Stomach smooth muscle (tissue), 2 donors: ENCODE measurements around the gene SEPHS2.
"Not testable (repeated sequence)": the region's sequence is repeated elsewhere in the genome, so short reads cannot be mapped to it uniquely, and the experiment has no call there.

ENCODE experiments used
- H3K27ac ChIP-seq: one replicate; pipeline ENCODE4 v1.7.0; 2013; ENCODE audit warnings: mild to moderate bottlenecking, low read length, inconsistent platforms
- H3K27me3 ChIP-seq, 2 donors: one replicate each; pipeline ENCODE4 v1.7.0; 2013; ENCODE audit warnings: low read length in 2 of 2; ENCODE audit not compliant: insufficient read depth in 2 of 2, control insufficient read depth in 1 of 2
- H3K36me3 ChIP-seq, 2 donors: one replicate each; pipeline ENCODE4 v1.7.0; 2013; ENCODE audit warnings: low read length in 2 of 2; ENCODE audit not compliant: control insufficient read depth in 2 of 2, insufficient read depth in 2 of 2
- H3K4me1 ChIP-seq: one replicate; pipeline ENCODE4 v1.7.0; 2013; ENCODE audit warnings: low read length; ENCODE audit not compliant: control insufficient read depth, insufficient read depth
- H3K4me3 ChIP-seq, 2 donors: one replicate each; pipeline ENCODE4 v1.7.0; 2013; ENCODE audit warnings: low read length in 2 of 2
- H3K9ac ChIP-seq, 2 donors: one replicate each; pipeline ENCODE4 v1.7.0; 2013; ENCODE audit warnings: low read length in 2 of 2, mild to moderate bottlenecking in 1 of 2
- H3K9me3 ChIP-seq, 2 donors: one replicate each; pipeline ENCODE4 v1.7.0; 2013; ENCODE audit warnings: low read length in 2 of 2; ENCODE audit not compliant: control insufficient read depth in 2 of 2
- donor health status: healthy.
- donor health status: Pancreatic carcinoma.

The SEPHS2 gene

GRCh38 chr16:30397776-30398660, 47.7 kb downstream of the SEPHS2 start:
- no peak overlapping the region for H3K9ac ChIP-seq
- H3K27ac ChIP-seq: peak overlapping the region; percentile 98

GRCh38 chr16:30397056-30397455, 48.6 kb downstream of the SEPHS2 start:
- peaks cover 6 to 16% of the 10 kb centered on the region in 2 donors for H3K36me3 ChIP-seq
- H3K27ac ChIP-seq: no peak overlapping the region
- peaks cover 39% of the 10 kb centered on the region for H3K4me1 ChIP-seq
- no peaks in the 10 kb centered on the region for H3K9me3 ChIP-seq
- H3K27me3 ChIP-seq: no peaks in the 10 kb centered on the region
- no peak overlapping the region for H3K9ac ChIP-seq
- H3K4me3 ChIP-seq: no peak overlapping the region

More at GRCh38 chr16:30397776-30398660, 47.7 kb downstream of the SEPHS2 start:
- Histone ChIP-seq H3K4me3 (no peak overlapping the region), H3K36me3 (peaks cover 6 to 16% of the 10 kb centered on the region in 2 donors), H3K27me3 (no peaks in the 10 kb centered on the region), H3K9me3 (no peaks in the 10 kb centered on the region), H3K4me1 (peaks cover 39% of the 10 kb centered on the region)

- H3K9me3 ChIP-seq, H3K9ac ChIP-seq, H3K27me3 ChIP-seq, H3K27ac ChIP-seq: not testable (repeated sequence)
- Histone ChIP-seq H3K4me1 (peaks cover 39% of the 10 kb centered on the region), H3K36me3 (peaks cover 6 to 16% of the 10 kb centered on the region in 2 donors), H3K4me3 (peak overlapping the region; percentile 77 to 85)
Measured at GRCh38 chr16:30396627-30397026, 49.0 kb downstream of the SEPHS2 start.

GRCh38 chr16:30395992-30396585, 49.6 kb downstream of the SEPHS2 start:
- no peaks in the 10 kb centered on the region for H3K9me3 ChIP-seq
- peaks cover 39% of the 10 kb centered on the region for H3K4me1 ChIP-seq
- peak overlapping the region; percentile 77 to 85 for H3K4me3 ChIP-seq
- peak overlapping the region; percentile 71 to 77 for H3K9ac ChIP-seq
- no peaks in the 10 kb centered on the region for H3K27me3 ChIP-seq
- H3K27ac ChIP-seq: peak overlapping the region; percentile 69
- peaks cover 6 to 16% of the 10 kb centered on the region in 2 donors for H3K36me3 ChIP-seq

GRCh38 chr16:30395155-30395991, 50.3 kb downstream of the SEPHS2 start, which contains the start of gene ZNF48:
ZNF48 (plus strand) TSS chr16:30395420; CDS start chr16:30395795, 375 bp downstream.
- H3K9ac ChIP-seq: peak within 1 kb of the TSS; percentile 79 to 87
- H3K9me3 ChIP-seq: no peaks in the 10 kb centered on the region
- H3K27me3 ChIP-seq: no peaks in the 10 kb centered on the region
- H3K27ac ChIP-seq: peak within 1 kb of the TSS; percentile 69
- peaks cover 6 to 16% of the 10 kb centered on the region in 2 donors for H3K36me3 ChIP-seq
- peaks cover 34% of the 10 kb centered on the region for H3K4me1 ChIP-seq
- H3K4me3 ChIP-seq: peak within 1 kb of the TSS; percentile 77 to 85

GRCh38 chr16:30394592-30395154, 51.0 kb downstream of the SEPHS2 start:
- Histone ChIP-seq H3K4me3 (peak overlapping the region; percentile 63 to 85), H3K9me3 (no peaks in the 10 kb centered on the region), H3K27me3 (no peaks in the 10 kb centered on the region), H3K9ac (peak overlapping the region; percentile 79 to 87), H3K36me3 (peaks cover 6 to 16% of the 10 kb centered on the region in 2 donors), H3K27ac (peak overlapping the region; percentile 62), H3K4me1 (peaks cover 29% of the 10 kb centered on the region)
